Bronchial epithelial cell (primary cell): ENCODE results near the gene TMTC1. TPM values are rescaled to one million over a fixed set of nuclear protein-coding genes. Genes with fewer than 3 reads are reported as not detected.
A peak's percentile ranks its signal among the peaks of the same experiment; 100 is the strongest.

Experiments
- DNase-seq: peaks from one replicate; pipeline ENCODE4 v3.0.0-alpha.2; 2010; ENCODE audit warnings: low read depth
- FAIRE-seq: peaks from 2 replicates; lab custom pipeline; 2011; peaks lifted over from hg19 to GRCh38; lab: Jason Lieb, UNC
- H3K27me3 ChIP-seq: 2 replicates; pipeline ENCODE4 v1.5.1; 2011; ENCODE audit warnings: low read length; ENCODE audit not compliant: control insufficient read depth, insufficient read depth
- H3K36me3 ChIP-seq: 2 replicates; pipeline ENCODE4 v1.5.1; 2011; ENCODE audit warnings: low read length; ENCODE audit not compliant: control insufficient read depth, insufficient read depth
- H3K4me3 ChIP-seq: 2 replicates; pipeline ENCODE4 v1.5.1; 2011; ENCODE audit warnings: mild to moderate bottlenecking, low read depth, low read length, control low read depth
- total RNA-seq: library from RNA; depleted of rRNA; stranded (reverse); fragments of >200 nt; gene quantifications from 2 replicates; pipeline ENCODE4 v1.2.1, GENCODE V29; 2014
- TF ChIP-seq, protein P1 (sequence below): IDR thresholded peaks from 2 replicates; pipeline ENCODE4 v1.5.1; 2011; ENCODE audit warnings: mild to moderate bottlenecking, moderate library complexity, low read length, control low read depth, inconsistent platforms; ENCODE audit not compliant: insufficient read depth, severe bottlenecking

TMTC1 gene
- total RNA-seq, 1 donor from 2014 or later: 4.5 TPM

DNA sequence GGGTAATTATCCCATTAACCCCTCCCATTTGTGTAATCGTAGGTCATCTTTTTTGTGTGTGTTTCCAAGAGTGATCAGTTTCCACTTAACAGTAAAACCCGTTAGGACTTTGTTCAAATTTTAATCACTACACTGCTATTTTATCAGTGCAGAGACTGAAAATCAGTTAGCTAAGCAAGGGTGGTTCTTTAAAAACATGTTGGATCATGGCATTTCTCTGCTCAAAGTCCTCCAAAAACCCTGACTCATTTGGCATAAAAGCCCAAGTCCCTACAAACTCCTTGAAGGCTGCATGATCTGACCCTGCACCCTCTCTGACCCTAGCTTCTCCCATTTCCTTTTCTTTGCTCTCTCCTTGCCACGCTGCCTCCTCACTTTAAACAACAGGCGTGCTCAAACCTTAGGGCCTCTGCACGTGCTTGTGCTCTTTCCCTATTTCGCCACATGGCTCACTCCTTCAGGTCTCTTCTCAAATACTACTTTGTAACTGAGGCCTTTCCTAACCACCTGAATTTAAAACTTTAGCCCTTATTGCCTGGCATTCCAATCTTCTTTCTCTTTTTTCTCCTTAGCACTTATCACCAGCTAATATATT, 273.1 kb downstream of the TMTC1 start:
- no peak overlapping the region for H3K4me3 ChIP-seq
- FAIRE-seq (no peak), DNase-seq (peak; percentile 15)
- H3K27me3 ChIP-seq: no peaks in the 10 kb centered on the region
- TF ChIP-seq, protein P1, sequence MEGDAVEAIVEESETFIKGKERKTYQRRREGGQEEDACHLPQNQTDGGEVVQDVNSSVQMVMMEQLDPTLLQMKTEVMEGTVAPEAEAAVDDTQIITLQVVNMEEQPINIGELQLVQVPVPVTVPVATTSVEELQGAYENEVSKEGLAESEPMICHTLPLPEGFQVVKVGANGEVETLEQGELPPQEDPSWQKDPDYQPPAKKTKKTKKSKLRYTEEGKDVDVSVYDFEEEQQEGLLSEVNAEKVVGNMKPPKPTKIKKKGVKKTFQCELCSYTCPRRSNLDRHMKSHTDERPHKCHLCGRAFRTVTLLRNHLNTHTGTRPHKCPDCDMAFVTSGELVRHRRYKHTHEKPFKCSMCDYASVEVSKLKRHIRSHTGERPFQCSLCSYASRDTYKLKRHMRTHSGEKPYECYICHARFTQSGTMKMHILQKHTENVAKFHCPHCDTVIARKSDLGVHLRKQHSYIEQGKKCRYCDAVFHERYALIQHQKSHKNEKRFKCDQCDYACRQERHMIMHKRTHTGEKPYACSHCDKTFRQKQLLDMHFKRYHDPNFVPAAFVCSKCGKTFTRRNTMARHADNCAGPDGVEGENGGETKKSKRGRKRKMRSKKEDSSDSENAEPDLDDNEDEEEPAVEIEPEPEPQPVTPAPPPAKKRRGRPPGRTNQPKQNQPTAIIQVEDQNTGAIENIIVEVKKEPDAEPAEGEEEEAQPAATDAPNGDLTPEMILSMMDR: no peak
- no peaks in the 10 kb centered on the region for H3K36me3 ChIP-seq

DNA sequence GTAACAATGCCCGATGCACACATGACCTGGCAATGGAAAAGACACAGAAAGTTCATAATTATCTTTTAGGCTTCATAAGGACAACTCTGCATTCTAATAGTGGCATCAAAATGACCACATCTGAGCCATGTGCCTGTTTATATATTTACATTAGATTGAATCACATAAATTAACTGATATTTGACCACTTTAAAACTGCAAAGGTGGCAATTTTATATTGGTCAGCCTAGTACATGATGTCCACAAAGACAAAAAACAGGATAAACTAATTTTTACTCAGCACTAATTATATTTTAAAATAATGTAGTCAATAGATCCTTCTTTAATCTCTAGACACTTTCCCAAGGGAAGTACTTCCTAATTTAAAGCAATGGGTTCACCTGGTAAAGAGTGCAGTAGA, 274.2 kb downstream of the TMTC1 start:
- TF ChIP-seq, protein P1: no peak
- no peaks in the 10 kb centered on the region for H3K36me3 ChIP-seq
- no peak overlapping the region for H3K4me3 ChIP-seq
- DNase-seq: no peak
- no peaks in the 10 kb centered on the region for H3K27me3 ChIP-seq
- FAIRE-seq: no peak

DNA sequence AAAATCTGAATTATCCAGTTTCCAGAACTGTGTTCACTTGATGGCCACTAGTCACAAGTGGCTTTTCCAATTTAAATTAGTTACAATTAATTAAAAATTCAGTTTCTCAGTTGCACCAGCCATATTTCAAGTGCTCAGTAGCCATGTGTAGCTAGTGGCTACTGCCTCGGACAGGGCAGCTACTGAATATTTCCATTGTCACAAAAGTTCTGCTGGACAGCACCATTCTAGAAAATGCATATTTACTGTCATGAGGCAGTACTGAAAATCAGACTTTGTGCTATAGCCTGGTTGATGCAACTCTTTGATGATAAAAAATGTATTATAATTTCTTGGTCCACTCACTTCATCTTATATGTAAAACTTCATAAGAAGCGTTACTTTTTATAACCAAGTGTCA, 274.8 kb downstream of the TMTC1 start:
- H3K36me3 ChIP-seq: no peaks in the 10 kb centered on the region

DNA sequence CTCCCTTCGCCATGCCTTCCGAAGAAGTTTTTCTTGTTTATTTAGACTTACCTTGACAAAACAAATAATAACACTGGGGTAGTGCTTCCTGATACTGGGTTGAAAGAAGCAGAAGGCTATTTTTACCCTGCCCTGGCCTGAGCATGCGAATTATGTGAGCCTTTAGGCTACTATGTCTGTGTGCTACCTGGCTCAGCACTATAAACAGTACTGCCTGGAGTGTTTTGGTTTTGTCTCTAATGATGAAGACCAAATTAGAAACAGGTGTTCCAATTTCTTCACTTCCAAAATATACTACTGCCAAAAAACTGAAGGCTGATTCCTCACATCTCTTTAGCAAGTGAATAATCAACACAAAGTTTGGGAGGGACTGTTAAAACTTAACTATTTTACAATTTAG, 278.6 kb downstream of the TMTC1 start:
- TF ChIP-seq, protein P1: no peak
- Histone ChIP-seq H3K4me3 (no peak overlapping the region), H3K36me3 (no peaks in the 10 kb centered on the region), H3K27me3 (no peaks in the 10 kb centered on the region)
- DNase-seq (no peak), FAIRE-seq (no peak)

More for the DNA sequence above, 274.8 kb downstream of the TMTC1 start:
- TF ChIP-seq, protein P1: no peak
- no peak overlapping the region for H3K4me3 ChIP-seq
- FAIRE-seq (no peak), DNase-seq (no peak)
- H3K27me3 ChIP-seq: no peaks in the 10 kb centered on the region

DNA sequence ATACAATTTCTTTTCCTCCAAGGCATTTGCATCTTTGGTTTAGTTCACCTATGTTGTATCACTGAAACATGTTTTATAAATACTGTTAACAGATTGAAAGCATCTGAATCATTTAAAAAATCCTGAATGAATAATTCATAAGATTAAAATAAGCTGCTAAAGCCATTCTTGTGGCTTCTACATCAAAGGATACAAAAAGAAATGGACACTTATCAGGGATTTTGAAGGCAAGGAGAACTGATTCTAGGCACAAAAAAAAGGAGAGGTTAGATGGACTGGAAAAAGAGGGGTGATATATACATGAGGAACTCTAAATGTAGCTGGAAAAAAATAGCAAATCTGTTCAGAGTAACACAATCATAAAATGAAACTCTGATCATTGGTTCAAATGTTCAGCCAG, 280.5 kb downstream of the TMTC1 start:
- DNase-seq (no peak), FAIRE-seq (no peak)
- H3K36me3 ChIP-seq: no peaks in the 10 kb centered on the region
- TF ChIP-seq, protein P1: no peak
- H3K4me3 ChIP-seq: no peak overlapping the region
- H3K27me3 ChIP-seq: no peaks in the 10 kb centered on the region

DNA sequence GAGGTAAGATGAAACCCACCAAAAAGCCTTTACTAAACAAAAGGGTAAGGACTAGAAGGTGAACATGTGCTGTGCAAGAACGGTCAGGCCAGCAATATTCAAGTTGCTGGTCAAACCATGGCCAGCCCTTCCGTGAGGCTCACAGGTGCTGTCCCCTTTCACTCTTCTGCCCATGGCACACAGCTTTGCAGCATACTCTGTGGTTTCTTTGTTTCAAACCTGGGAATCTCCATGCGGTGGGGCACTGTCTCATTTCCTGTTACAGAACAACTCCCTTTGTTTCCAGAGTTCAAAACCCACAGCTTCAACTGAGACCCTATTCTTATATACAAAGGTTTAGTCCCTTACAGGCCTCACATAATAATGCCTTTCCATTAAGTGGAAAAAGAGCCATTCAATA, 284.5 kb downstream of the TMTC1 start:
- H3K36me3 ChIP-seq: no peaks in the 10 kb centered on the region
- DNase-seq: no peak
- H3K27me3 ChIP-seq: no peaks in the 10 kb centered on the region
- TF ChIP-seq, protein P1: no peak
- no peak overlapping the region for H3K4me3 ChIP-seq
- FAIRE-seq: no peak
